ENCODE data around the gene ZDHHC13.

Gene ZDHHC13

DNA sequence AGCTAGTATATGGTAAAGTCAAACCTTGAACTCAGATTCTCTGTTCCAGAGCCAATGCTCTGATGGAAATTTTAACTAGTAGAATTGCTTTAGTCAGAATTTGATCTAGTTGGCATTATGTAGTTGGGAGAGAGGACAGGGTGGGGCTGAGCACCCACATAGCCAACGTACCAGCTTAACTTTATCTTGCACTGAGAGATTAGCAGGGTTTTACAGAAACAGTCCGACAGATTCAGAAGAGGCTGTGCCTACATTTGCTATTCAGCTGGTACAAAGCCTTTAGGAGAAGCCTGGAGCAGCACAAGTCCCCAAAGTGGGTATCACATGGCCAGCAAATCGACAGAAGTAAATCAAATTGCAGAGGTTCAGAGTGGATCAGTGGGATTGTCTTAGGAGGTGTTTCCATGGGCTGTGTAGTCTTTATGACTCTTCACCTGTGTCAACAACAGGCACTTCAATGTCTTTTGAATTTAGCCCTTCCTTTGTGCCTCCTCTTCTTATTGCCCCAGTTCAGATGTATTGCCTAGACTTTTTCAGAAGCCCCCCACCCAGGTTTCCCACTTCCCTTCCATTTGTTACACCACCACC is 92.1 kb downstream of the ZDHHC13 start:
- DNase-seq = no peak

DNA sequence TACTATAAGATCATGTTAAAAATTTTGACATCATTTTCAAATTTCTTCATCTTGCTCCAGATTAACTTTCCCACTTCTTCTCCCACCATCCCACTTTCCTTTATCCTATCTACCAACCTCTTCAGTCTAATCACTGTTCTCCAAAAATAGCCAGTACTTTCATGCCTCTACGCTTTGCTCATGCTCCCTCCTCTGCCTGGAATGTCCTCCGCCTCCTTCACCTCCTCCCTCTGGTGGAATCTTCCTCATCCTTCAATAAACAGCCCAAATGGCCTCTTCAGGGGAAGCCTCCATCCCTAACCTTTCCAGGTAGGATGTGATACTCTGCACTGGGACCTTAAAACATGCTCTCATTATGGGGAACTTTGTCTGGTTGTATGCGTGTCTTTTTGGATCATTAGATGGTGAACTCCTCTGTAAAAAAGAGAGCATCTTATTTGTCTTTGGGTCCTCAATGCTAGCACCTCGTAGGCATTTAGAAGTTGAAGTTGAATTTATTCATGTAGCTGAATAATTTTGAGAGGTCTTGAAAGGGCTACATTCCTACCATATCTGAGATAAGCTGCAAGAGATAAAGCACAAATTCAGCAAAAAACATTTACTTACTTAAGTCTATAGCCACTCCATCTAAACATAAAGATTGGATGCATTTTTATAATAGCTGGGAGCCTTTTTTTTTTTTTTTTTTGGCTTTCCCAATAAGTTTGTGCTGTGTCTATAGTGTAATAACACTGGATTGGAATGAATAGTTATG is 92.8 kb downstream of the ZDHHC13 start:
- no peak for DNase-seq

DNA sequence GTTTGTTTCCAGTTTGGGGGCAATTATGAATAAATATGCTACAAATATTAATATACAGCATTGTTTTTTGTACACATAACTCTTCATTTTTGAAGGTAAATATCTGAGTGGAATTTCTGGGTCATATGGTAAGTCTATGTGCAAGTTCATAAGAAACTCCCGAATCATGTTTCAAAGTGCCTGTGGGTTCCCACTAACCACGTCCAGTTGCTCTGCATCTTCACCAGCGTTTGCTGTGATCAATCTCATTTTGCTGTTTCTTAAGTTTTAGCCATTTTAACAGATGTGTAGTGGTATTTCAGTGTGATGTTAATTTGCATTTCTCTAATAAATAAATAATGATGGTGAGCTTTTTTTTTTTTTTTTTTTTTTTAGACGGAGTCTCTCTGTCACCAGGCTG is 99.1 kb downstream of the ZDHHC13 start:
- DNase-seq = no peak

DNA sequence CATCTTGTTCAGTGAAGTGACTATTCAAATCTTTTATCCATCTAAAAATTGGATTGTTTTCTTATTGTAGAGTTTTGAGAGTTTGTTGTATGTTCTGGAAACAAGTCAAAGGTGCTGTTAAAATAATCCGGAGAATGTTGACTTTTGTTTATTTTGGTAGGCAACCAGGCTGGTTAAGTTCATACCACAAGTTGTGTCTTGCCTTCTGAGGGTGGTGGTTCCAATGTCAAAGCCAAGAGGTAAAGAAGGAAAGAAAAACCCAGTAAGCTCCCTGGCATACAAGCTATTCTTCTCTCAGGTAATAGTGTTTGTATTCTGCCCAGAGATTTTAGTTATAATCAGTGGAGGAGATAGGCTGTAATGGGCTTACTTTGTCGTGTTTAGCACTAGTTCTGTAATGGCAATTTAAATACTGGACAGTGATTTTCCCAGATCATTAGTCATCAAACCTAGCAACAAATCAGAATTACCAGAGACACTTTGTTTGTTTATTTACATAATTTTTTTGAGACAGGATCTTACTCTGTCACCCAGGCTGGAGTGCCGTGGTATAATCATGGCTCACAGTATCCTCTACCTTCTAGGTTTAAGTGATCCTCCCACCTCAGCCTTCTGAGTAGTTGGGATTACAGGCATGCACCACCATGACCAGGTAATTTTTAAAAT is 99.9 kb downstream of the ZDHHC13 start:
- no peak for DNase-seq

DNA sequence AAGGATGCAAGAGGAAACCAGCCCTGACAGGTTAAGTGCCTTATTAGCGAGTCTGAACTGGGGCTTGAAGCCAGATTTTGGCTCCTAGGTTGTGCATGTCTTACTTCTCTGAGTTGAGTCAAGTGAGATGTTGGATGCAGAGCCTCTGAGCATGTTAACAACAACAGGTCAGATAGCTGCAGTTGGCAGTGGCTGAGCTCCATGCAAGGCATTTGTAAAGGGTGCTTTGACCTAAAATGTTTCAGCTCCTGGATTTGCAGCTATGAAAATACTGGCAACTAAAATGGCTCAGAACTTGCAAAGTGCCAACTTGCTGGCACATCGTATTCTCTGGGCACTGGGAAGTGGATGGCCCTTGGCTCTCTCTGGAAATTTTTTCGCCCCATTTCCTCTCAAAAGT is 101.2 kb downstream of the ZDHHC13 start:
- DNase-seq = no peak

DNA sequence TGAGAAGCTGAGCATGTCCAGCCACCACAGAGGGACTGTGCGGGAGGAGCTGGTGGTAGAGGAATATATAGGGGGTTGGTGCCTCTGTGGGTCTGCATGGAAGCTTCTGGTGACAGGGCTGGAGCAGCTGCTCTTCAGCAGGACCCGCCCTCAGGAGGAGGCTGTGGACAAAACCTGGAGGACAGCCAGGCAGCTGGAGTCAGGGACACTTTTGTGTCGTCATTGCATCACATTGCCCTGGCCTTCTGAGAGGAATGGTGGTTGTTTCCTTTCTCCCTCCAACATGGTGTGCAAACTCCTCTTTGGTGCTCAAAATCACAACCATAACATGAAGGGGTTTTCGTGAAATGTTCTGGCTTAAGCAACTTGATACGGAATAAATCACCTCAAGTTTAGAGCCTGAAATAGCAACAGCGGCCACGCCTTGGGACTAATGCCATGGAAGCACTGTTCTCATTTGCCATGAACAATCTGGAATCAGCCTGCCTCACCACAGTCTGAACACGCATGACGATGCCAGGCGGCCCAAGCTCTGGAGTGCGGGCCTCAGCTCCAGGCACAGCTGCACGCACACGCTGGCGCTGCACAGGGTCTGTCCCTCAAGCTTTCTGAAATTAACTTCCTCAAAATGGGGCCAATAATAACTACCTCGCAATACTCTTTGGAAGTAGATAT is 102.0 kb downstream of the ZDHHC13 start:
- no peak for DNase-seq

DNA sequence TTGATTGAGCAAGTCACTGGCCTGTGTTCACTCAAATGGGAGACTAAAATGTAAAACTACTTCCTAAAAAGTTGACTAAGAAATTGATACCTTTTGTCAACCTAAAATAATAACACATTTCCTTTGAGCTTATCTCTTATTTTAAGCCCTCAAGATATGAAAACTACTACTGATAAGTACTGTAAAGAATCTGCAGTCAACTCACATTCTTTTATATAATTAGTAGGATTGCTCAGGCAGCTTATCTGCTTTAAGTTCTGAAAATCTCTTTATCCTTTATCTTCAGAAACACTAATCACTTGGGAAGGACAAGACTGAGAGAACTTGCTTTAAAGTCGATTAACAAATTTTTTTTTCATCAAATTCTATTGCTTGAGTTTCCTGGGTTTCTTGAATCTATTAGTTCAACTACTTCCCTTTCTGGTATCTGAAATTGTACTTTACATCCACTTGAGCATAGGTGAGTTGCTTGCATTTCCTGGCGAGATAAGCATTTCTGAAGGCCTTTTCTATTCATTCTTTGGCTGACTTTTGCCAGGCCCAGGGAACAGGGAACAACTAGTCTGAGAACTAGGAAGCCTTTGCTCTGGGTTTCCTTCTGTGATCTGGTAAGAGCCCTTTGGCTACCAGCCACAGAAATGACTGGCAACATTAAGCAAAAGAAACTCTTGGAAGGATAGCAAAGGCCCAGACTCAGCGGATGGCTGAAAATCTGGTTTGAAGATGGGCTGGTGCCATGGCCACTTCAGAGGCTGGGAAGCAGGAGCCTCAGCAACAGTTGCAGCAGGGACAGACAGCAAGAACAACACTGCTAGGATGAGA is 104.1 kb downstream of the ZDHHC13 start:
- DNase-seq = no peak

DNA sequence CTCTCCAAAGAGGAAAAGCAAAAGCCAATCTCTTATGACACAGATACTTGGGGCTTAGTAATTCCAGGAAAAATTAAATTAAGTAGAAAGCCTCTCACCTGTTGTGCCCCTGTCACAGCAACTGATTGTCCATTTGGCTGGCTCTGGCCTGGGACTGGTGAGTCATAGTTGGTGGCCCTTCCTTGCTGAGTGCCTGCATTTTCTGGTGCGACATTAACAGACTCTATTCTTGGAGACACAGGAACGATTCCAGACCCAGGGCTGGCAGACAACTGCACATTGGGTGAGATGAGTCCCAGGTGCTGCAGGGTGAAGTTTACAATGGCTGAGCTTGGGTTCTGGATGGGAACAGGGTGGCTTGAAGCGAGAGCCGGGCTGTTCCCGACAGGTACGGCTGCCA is 108.2 kb downstream of the ZDHHC13 start:
- no peak for DNase-seq

DNA sequence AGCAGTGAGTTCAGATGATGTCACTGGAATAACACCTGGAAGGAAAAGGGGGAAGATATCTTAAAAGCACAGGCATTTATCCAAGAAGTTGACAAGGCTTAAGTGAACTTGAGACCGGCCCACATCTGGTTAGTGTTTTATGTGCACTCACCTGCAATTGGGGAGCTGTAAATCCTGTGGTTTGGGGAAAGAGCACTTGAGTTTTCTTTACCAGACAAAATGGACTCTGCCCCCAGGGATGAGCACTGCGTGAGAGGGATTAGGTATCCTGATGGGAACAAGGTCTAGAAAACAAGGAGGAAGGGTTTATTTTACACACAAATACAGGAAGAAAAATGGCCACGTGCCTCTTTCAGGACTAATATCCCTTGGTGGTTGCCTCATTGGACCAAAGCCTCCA is 108.6 kb downstream of the ZDHHC13 start:
- no peak for DNase-seq
